CD4-positive, alpha-beta T cell (primary cell): ENCODE results near the gene OR14C36. TPM values are rescaled to one million over a fixed set of nuclear protein-coding genes. Genes with fewer than 3 reads are reported as not detected.

Source experiments
- ATAC-seq: fragments of 200-7000 bp; cut with Tn5 transposase; one replicate; pipeline ENCODE4 v1.10.0; 2022; ENCODE audit warnings: mild to moderate bottlenecking; ENCODE audit not compliant: poor library complexity
- CTCF ChIA-PET: fragments of 350-600 bp; sonication (Branson Sonifier 250); formaldehyde crosslinking; loops from one replicate; lab custom pipeline; 2021; ENCODE audit warnings: antibody characterized with exemption, inconsistent platforms; lab: Charles Lee
- POLR2A ChIA-PET: fragments of 350-600 bp; sonication (Branson Sonifier 250); formaldehyde crosslinking; loops from one replicate; lab custom pipeline; 2021; ENCODE audit warnings: antibody characterized with exemption, inconsistent platforms; lab: Charles Lee
- DNase-seq, 14 experiments: peaks; one replicate each; pipeline ENCODE4 v3.0.0-alpha.2; 2013 to 2020; ENCODE audit warnings: mixed read lengths in 2 of 14
- H3K27ac ChIP-seq, 2 donors: one replicate each; pipeline versions ENCODE4 v1.5.1 to v1.7.0; 2013; ENCODE audit warnings: low read length in 2 of 2, low read depth in 1 of 2, mild to moderate bottlenecking in 1 of 2
- H3K27me3 ChIP-seq, 2 experiments: 1 replicate in 1 of 2; 2 replicates in 1 of 2; pipeline versions ENCODE4 v1.6.1 to v1.7.0; 2013; ENCODE audit warnings: low read length in 2 of 2, control low read depth in 1 of 2, mild to moderate bottlenecking in 1 of 2, moderate library complexity in 1 of 2; ENCODE audit not compliant: insufficient read depth in 2 of 2, control insufficient read depth in 1 of 2
- H3K36me3 ChIP-seq: one replicate; pipeline ENCODE4 v1.6.1; 2013; ENCODE audit warnings: low read length, control low read depth; ENCODE audit not compliant: insufficient read depth
- H3K4me1 ChIP-seq: one replicate; pipeline ENCODE4 v1.6.1; 2013; ENCODE audit warnings: low read length, control low read depth; ENCODE audit not compliant: insufficient read depth
- H3K4me3 ChIP-seq: one replicate; pipeline ENCODE4 v1.5.1; 2013; ENCODE audit warnings: mild to moderate bottlenecking, low read length, moderate library complexity
- H3K9me3 ChIP-seq, 2 experiments: 1 replicate in 1 of 2; 2 replicates in 1 of 2; pipeline versions ENCODE4 v1.6.1 to v1.7.0; 2013; ENCODE audit warnings: low read length in 2 of 2, mild to moderate bottlenecking in 2 of 2, control low read depth in 1 of 2, moderate library complexity in 1 of 2; ENCODE audit not compliant: control insufficient read depth in 1 of 2, insufficient read depth in 1 of 2
- H3K27ac Mint-ChIP-seq: one replicate; pipeline ENCODE4 v1.8.0; 2020; ENCODE audit warnings: mixed read lengths
- H3K27me3 Mint-ChIP-seq: one replicate; pipeline ENCODE4 v1.8.0; 2021; ENCODE audit warnings: mixed read lengths
- H3K36me3 Mint-ChIP-seq: one replicate; pipeline ENCODE4 v1.8.0; 2021; ENCODE audit warnings: low read depth, mixed read lengths
- H3K4me1 Mint-ChIP-seq: one replicate; pipeline ENCODE4 v1.8.0; 2021; ENCODE audit warnings: low read depth, mixed read lengths
- H3K4me3 Mint-ChIP-seq: one replicate; pipeline ENCODE4 v1.8.0; 2020; ENCODE audit warnings: mild to moderate bottlenecking, mixed read lengths
- H3K9me3 Mint-ChIP-seq: one replicate; pipeline ENCODE4 v1.8.0; 2020; ENCODE audit warnings: mixed read lengths
- intact Hi-C, 2 experiments: fragments of 100-400 bp; cut with DNase I in 1 of 2; cut with micrococcal nuclease in 1 of 2; formaldehyde crosslinking; loops; one replicate each; pipeline versions ENCODE4 v1.15.1 to v1.9.0; 2023 to 2025; cut with DNase I, micrococcal nuclease
- total RNA-seq, 174 experiments: library from RNA in 2 of 174; stranded (reverse) in 2 of 174; gene quantifications; one replicate each; pipeline ENCODE4 v1.2.3 and lab custom pipeline; 2021 to 2026
- TF ChIP-seq, protein P1 (sequence below): fragments of 200-600 bp; IDR thresholded peaks from one replicate; pipeline ENCODE4 v1.8.0; 2022; ENCODE audit warnings: antibody characterized with exemption, mild to moderate bottlenecking

Gene OR14C36
- total RNA-seq, 2 experiments from 2014 or later, result not detected

DNA sequence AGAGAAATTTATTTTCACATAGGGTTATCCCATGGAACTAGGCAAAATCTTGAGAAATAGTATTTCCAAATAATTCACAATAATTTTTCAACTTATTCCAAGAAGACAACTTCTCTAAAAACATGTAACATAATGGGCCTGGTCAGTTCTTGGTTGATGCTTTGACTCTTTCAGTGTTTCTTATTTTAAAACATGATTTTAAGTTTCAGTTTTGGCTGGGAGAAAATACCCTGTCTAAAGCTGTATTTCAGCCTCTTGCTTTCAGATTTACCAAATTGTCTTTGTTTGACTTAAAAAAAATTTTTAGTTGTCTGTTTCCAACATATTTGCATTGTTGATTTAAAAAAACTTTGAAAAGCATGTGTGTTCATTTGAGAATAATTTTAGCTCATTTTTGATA is 18.0 kb downstream of the OR14C36 start:
- Mint-ChIP-seq H3K4me1 (no peaks in the 10 kb centered on the region), H3K27me3 (peaks cover 4% of the 10 kb centered on the region), H3K4me3 (no peak overlapping the region), H3K9me3 (peaks cover 3% of the 10 kb centered on the region), H3K27ac (no peak overlapping the region), H3K36me3 (no peaks in the 10 kb centered on the region)
- no peaks in the 10 kb centered on the region for H3K27me3 ChIP-seq
- TF ChIP-seq, protein P1, sequence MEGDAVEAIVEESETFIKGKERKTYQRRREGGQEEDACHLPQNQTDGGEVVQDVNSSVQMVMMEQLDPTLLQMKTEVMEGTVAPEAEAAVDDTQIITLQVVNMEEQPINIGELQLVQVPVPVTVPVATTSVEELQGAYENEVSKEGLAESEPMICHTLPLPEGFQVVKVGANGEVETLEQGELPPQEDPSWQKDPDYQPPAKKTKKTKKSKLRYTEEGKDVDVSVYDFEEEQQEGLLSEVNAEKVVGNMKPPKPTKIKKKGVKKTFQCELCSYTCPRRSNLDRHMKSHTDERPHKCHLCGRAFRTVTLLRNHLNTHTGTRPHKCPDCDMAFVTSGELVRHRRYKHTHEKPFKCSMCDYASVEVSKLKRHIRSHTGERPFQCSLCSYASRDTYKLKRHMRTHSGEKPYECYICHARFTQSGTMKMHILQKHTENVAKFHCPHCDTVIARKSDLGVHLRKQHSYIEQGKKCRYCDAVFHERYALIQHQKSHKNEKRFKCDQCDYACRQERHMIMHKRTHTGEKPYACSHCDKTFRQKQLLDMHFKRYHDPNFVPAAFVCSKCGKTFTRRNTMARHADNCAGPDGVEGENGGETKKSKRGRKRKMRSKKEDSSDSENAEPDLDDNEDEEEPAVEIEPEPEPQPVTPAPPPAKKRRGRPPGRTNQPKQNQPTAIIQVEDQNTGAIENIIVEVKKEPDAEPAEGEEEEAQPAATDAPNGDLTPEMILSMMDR, result no peak
- CTCF ChIA-PET, result no interaction called here
- intact Hi-C loops, result no loop called here
- H3K27ac ChIP-seq, result no peak overlapping the region
- H3K4me1 ChIP-seq, result no peaks in the 10 kb centered on the region
- H3K4me3 ChIP-seq, result no peak overlapping the region
- no peaks in the 10 kb centered on the region for H3K9me3 ChIP-seq
- POLR2A ChIA-PET, result no interaction called here
- H3K36me3 ChIP-seq, result no peaks in the 10 kb centered on the region
- DNase-seq (no peak), ATAC-seq (no peak)

DNA sequence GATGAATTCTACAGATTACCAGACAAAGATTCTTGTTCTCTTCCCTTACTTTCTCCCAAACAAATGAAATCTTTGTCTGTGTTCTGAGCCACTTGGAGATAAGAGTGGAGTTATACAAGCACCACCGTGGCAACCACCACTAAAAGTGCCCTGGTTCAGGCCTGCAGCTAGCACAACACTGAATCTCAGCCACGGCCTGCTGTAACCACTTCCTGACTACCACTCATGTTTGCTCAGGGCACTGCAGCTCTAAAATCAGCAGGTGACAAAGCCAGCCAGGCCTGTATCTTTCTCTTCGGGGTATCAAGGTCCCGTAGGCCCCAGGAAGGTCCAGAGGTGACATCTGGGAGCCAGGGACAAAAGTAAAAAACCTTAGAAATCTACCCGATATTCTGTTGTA is 23.8 kb downstream of the OR14C36 start:
- POLR2A ChIA-PET, result no interaction called here
- intact Hi-C loops, result no loop called here
- Mint-ChIP-seq H3K4me1 (peaks cover 12% of the 10 kb centered on the region), H3K36me3 (no peaks in the 10 kb centered on the region), H3K9me3 (no peaks in the 10 kb centered on the region), H3K27ac (no peak overlapping the region), H3K4me3 (no peak overlapping the region), H3K27me3 (no peaks in the 10 kb centered on the region)
- Histone ChIP-seq H3K9me3 (no peaks in the 10 kb centered on the region), H3K27ac (no peak overlapping the region), H3K36me3 (no peaks in the 10 kb centered on the region), H3K4me3 (no peak overlapping the region), H3K4me1 (no peaks in the 10 kb centered on the region), H3K27me3 (no peaks in the 10 kb centered on the region)
- TF ChIP-seq, protein P1, result no peak
- peak; percentile 52 for ATAC-seq
- CTCF ChIA-PET, result no interaction called here
- DNase-seq, result peak in 2 of 14 experiments; percentile 8 to 21

DNA sequence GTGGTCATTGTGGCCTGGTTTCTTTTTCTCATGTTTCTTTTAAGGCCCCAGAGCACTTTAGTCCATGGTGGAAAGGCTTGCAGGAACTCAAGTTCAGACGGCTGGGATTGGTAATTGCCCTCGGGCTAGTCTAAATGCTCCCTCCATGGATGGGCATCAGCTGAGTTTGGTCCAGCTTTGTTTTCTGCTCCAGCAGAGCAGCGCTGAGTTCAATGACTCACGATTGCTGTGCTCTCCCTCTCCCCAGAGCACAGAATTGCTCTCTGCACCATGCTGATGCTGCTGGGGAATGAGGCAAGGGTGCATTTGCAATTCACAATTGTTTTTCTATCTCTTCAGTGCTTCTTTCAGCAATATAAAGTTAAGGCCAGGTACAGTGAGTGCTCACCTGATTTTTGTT is 25.2 kb downstream of the OR14C36 start:
- Mint-ChIP-seq H3K9me3 (no peaks in the 10 kb centered on the region), H3K4me1 (peaks cover 12% of the 10 kb centered on the region), H3K27me3 (no peaks in the 10 kb centered on the region), H3K27ac (no peak overlapping the region), H3K36me3 (no peaks in the 10 kb centered on the region), H3K4me3 (no peak overlapping the region)
- intact Hi-C loops, result no loop called here
- DNase-seq, result no peak
- no peak for ATAC-seq
- POLR2A ChIA-PET, result no interaction called here
- CTCF ChIA-PET, result no interaction called here
- TF ChIP-seq, protein P1, result no peak
- H3K4me1 ChIP-seq, result no peaks in the 10 kb centered on the region
- no peak overlapping the region for H3K4me3 ChIP-seq
- no peaks in the 10 kb centered on the region for H3K27me3 ChIP-seq
- no peaks in the 10 kb centered on the region for H3K36me3 ChIP-seq
- no peak overlapping the region for H3K27ac ChIP-seq
- H3K9me3 ChIP-seq, result no peaks in the 10 kb centered on the region
